ENCODE results near the gene GALNT9.

DNA sequence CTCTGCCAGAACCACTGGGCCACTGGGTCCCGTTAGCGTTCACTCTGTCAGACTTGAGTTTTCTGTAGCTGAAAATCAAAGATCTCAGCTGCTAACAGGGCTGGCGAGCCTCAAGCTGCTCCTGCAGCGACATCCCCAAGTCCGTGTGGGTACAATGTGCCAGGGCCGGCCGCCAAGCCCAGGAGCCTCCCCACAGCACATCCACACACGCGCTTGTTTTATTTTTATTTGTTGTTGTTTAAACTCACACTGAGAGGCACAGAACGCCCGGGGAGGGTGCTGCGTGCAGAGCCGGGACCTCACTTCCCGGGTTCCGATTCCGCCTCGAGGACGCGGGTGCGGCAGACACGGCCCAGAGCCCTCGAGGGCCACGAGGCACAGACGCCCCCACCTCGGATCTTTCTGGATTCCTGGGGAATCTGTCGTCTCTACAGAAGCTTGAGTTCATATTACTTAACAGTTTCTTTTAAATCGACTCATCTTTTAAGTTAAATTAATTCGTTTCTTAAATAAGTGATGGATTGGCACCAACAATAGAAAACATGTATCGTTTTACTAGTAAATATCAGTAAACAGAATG, 9.3 kb downstream of the GALNT9 start:
- TF ChIP-seq, protein P1, sequence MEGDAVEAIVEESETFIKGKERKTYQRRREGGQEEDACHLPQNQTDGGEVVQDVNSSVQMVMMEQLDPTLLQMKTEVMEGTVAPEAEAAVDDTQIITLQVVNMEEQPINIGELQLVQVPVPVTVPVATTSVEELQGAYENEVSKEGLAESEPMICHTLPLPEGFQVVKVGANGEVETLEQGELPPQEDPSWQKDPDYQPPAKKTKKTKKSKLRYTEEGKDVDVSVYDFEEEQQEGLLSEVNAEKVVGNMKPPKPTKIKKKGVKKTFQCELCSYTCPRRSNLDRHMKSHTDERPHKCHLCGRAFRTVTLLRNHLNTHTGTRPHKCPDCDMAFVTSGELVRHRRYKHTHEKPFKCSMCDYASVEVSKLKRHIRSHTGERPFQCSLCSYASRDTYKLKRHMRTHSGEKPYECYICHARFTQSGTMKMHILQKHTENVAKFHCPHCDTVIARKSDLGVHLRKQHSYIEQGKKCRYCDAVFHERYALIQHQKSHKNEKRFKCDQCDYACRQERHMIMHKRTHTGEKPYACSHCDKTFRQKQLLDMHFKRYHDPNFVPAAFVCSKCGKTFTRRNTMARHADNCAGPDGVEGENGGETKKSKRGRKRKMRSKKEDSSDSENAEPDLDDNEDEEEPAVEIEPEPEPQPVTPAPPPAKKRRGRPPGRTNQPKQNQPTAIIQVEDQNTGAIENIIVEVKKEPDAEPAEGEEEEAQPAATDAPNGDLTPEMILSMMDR (IDR thresholded peaks at IDR 0.05; ENCODE audit: poor library complexity, severe bottlenecking): no peak
- TF ChIP-seq EZH2 (IDR thresholded peaks at IDR 0.05; ENCODE audit: borderline replicate concordance, insufficient read depth, low read length, poor library complexity, severe bottlenecking): no peak
- no peak for TF ChIP-seq EP300 (conservative IDR thresholded peaks at IDR 0.05; ENCODE audit: poor library complexity, severe bottlenecking)
- TF ChIP-seq SMC3 (conservative IDR thresholded peaks at IDR 0.05; ENCODE audit: poor library complexity): no peak
- TF ChIP-seq POLR2AphosphoS5 (IDR thresholded peaks at IDR 0.05): no peak
- TF ChIP-seq TAF1 (IDR thresholded peaks at IDR 0.05; ENCODE audit: low read depth): no peak
- no peak for TF ChIP-seq MXI1 (conservative IDR thresholded peaks at IDR 0.05; ENCODE audit: poor library complexity, severe bottlenecking)
- TF ChIP-seq, protein P2, sequence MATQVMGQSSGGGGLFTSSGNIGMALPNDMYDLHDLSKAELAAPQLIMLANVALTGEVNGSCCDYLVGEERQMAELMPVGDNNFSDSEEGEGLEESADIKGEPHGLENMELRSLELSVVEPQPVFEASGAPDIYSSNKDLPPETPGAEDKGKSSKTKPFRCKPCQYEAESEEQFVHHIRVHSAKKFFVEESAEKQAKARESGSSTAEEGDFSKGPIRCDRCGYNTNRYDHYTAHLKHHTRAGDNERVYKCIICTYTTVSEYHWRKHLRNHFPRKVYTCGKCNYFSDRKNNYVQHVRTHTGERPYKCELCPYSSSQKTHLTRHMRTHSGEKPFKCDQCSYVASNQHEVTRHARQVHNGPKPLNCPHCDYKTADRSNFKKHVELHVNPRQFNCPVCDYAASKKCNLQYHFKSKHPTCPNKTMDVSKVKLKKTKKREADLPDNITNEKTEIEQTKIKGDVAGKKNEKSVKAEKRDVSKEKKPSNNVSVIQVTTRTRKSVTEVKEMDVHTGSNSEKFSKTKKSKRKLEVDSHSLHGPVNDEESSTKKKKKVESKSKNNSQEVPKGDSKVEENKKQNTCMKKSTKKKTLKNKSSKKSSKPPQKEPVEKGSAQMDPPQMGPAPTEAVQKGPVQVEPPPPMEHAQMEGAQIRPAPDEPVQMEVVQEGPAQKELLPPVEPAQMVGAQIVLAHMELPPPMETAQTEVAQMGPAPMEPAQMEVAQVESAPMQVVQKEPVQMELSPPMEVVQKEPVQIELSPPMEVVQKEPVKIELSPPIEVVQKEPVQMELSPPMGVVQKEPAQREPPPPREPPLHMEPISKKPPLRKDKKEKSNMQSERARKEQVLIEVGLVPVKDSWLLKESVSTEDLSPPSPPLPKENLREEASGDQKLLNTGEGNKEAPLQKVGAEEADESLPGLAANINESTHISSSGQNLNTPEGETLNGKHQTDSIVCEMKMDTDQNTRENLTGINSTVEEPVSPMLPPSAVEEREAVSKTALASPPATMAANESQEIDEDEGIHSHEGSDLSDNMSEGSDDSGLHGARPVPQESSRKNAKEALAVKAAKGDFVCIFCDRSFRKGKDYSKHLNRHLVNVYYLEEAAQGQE (IDR thresholded peaks at IDR 0.05; ENCODE audit: borderline replicate concordance): no peak
- TF ChIP-seq RAD21 (conservative IDR thresholded peaks at IDR 0.05): no peak
